T47D (cell line): ENCODE data around the gene USP24.

Experiments
- DNase-seq, 2 experiments: peaks; one replicate each; pipeline versions ENCODE4 v3.0.0 to v3.0.0-alpha.2; 2011 to 2012; ENCODE audit warnings: low read depth in 1 of 2, low spot score in 1 of 2
- JUND ChIP-seq: IDR thresholded peaks from 2 replicates; pipeline ENCODE4 v1.6.1; 2012; ENCODE audit warnings: low read depth
- in situ Hi-C: cut with HindIII; loops from 2 replicates; pipeline ENCODE4 v1.10.0; 2016; ENCODE audit warnings: low sequenced_read_pairs, low pct_unique_long_range_greater_than_20kb

The USP24 gene

DNA sequence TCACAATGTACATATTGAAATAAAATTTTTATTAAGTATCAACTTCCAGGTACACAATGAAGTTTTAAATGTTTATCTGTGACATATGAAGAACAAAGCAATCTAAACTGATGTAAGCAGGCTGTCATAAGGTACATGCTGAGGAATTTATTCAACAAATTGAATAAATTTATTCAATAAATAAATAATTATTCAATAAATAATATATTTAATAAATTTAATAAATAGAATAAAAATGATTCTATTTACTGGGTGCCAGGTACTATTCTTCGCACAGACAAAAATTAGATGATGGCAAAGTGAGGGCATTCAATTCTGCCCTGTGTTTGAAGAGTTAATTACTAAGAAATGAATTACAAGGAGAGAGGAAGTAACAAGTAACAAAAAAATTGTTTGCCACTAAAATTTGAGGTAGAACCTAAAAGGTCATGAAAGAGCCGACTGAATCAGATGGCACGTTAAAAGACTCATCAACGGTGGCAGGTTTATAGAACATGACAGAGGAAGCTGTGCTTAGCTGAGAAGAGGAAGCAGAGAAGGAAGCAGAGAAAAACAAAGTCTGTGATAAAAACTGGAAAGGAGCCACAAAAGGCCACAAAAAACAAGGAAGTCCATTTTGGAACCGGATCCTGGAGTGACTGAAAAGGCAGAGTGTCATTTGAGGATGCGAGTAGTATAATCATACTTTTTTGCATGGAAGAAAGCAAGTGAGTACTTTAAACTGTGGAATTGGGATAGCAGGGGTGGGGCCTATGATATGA, 2.2 kb upstream of the USP24 start:
- TF ChIP-seq JUND, result no peak
- DNase-seq, result peak in 1 of 2 experiments; percentile 60
- in situ Hi-C loops, result no loop called here

DNA sequence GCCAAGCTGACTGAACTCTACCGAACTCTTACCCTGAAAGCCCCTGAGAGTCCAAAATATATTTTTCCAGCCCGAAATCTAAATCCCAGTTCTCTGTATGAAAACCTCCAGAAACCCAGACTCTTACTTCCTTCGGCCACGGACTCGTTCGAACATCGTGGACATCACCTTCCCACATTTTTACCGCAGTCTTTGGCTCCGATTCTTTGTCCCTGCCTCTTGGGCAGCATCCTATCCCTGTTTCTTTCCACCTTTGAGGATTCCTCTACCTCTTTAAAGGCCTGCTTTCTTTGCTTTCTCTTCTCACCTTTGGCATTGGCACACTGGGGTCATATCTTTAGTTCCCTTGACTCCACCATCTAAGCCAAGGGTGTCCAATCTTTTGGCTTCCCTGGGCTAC, 932 bp upstream of the USP24 start:
- TF ChIP-seq JUND, result no peak
- no peak for DNase-seq
- in situ Hi-C loops, result no loop called here

DNA sequence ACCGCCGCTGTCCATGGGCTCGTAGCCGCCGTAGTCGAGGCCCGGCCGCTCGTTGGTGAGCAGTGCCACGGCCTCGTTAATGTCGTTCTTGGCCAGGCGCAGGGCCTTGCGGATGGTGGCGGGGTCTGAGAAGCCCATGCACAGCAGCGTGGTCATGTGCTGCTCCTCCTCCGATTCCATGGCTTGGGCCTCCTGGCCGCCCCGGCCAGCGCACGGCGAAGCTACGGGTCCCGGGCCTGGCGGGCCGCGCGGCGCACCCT, 300 bp downstream of the USP24 start:
- TF ChIP-seq JUND, result no peak
- in situ Hi-C loops, result no loop called here
- no peak for DNase-seq

DNA sequence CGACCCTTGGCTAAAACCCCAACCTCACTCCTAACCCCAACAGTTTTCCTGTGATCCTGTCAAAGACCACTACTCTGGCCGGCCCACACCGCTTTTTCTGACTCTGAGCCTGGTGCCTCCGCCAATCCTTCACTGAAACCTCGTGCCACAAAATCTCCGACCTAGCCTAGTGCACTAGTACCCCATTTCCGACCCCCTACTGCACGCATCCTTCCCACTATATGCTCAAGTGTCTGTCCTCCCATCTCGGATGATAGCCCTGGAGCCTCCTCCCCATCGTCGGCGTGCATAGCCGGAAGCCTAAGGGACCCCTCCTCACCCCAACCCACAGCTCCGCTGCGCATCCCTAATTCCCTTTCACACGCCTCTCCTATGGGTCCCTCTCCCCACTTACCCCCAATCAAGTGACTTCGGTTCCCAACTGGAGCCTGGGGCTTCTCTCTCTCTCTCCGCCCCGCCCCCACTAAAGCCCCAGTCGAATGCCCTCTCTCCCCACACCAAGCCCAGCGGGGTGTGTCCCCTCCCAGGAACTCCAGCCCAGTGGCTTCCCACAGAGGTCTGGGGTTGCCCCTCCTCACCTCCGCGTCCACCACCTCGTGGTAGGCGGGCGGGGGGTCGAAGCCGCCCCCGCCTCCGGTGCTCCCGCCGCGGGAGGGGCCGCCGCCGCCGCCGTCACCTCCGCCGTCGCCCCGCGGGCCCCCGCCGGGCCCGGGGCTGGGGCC, 791 bp downstream of the USP24 start:
- TF ChIP-seq JUND, result no peak
- no peak for DNase-seq
- in situ Hi-C loops, result no loop called here

DNA sequence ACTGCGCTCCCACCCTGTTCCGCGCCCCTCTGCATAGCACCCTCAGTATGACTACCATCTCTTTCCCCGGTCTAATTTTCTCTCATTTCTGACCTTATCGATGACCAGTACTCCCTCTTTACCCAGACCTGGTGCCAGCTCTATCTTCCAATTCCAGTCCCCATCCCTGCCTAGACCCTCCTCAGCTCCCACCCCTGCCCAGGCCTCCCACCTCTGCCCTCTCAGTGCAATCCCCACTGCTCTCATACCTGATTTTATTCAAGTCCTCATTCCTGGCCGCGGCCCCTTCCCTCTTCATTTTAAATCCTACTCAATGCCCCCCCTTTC, 1.3 kb downstream of the USP24 start:
- no peak for DNase-seq

DNA sequence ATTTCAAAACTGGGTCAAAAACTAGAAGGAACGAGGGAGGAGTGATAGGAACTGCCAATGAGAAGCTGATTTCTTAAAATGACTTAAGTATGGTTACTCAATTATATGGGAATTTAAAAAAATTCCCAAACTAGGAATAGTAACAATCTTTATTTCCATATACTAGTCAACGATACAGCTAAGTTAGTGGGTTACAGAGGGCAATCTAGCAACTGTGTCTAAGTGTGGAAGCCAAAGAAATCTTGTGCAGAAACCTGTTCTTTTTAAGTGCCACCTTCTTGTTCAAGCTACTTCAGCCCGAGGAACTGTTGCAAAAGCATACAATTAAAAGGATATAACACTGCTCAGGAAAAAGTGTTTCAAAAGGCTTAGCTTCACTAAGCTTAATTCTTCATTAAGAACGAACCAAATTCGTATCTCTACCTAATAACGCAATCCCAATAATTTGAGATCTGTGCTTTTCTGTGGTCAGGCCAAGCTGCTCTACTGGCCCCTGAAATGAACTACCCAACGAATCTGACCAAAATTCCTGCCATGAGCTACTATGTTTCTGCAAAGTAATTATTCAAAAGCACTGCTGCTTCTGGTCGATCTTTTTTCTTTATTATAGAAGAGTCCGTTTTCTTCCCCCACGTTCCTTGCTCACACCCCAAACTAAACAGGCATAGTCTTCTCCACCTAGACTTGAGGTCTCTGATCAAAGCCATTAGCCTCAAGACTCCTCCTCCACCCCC, 1.8 kb downstream of the USP24 start:
- in situ Hi-C loops, result no loop called here
- no peak for DNase-seq
- TF ChIP-seq JUND, result no peak

More for the DNA sequence above, 1.3 kb downstream of the USP24 start:
- no peak for TF ChIP-seq JUND
- in situ Hi-C loops, result no loop called here

DNA sequence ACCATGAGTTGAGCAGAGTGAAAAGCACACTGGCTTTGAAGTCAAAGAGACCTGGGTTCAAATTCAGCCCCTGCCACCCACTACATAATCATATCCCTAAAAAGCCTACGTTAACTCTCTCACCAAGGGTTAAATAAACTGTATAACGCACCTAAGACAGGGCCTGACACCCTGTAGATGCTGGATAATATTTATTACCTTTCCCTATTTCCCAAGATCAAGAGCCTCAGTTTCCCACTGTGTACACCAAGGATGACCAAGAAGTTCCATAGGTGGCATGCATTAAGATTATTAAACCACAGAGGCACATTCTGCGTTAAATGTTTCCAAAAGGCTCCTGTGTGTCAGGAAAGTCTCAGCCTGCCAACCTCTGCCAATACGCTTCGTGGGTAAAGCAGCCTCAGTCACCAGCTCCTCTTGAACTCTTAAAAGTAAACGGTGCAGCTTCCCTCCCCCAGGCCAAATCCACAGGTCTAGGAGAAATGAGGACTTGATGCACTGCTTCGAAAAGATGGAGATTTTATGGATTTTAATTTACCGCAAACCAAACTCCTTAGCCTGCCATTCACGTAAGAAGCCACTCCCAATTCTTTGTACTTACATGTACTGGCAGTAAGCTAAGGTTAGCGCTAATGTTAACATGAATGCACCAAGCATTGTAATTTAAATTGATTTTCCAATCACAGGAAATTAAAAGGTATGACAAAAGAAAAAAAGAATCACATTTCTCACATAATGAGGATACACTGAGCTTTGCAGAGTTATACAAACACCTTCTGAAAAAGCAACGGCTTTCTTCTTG, 2.6 kb downstream of the USP24 start:
- TF ChIP-seq JUND, result no peak
- DNase-seq, result peak in 1 of 2 experiments; percentile 23
- in situ Hi-C loops, result no loop called here

DNA sequence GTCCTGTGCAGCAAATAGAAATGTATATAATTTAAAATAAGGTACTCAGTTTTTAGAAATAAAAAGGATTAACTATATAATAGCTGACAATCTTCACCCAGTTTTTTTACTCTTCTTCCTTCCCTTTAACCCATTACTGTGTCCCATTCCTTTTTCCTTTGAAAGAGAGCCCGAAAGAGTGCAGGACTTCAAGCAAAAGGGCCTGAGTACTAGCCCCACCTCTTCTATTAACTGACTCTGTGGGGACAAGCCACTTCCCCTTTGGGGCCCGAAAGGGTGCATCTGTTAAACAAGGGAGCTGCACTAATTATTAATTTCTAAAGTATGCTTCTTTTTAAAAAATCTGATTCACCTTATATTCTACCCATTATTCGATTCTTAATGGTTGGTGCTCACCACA, 3.3 kb downstream of the USP24 start:
- DNase-seq, result no peak
- in situ Hi-C loops, result no loop called here
- no peak for TF ChIP-seq JUND

DNA sequence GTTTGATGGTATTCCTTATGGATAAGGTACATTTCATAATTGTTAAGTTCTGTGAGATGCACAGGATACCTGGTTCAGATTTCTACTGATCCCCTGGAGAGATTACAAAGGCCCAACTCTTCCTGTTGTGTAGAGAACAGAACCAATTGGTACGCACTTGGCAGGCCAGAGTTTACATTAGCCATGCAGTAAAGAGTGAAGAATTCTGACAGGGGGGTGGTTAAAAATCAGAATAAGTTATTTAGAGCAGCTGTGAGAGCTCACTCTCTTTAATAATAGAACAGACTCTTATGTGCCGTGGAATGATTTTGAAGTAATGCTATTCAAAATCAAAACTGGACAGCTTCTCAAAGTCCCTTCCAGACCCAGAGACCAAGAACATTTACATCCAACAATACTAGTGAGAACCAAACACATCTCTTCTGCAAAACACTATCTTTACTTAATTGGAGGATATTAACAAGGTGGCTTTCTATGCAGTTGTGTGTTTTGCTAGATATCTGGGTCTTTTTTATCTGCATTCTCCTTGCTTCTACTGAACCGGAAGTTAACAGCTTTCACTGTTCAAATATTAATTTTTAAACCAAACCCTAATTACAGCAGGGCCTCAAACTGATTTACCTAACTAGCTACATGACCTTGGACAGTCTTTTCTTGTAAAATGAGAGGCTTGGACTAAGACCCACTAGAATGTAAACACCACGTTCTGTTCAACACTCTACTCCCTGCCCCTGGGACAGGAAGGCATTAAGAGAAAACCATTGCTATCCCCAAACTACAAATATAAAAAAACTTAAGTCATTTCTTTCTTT, 4.0 kb downstream of the USP24 start:
- in situ Hi-C loops, result no loop called here
- DNase-seq, result no peak

DNA sequence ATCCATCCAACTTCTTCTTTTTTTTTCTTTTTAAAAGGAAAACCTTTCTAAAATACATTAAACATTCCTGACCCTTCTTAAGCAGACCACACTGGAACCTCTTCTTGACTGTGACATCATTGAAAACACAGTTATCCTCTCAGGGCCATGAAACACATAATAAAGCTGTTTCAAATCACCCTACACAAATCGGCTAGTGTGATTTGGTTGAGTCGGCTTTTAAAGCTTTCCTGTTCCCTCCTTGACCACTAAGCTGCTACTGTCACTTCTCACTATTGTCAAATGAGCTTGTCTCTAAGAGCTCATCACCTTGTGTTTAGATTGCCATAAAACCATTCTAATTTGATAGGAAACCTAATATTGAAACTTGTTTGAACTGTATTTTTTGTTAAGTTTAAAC, 5.9 kb downstream of the USP24 start:
- no peak for DNase-seq

More for the DNA sequence above, 4.0 kb downstream of the USP24 start:
- no peak for TF ChIP-seq JUND

DNA sequence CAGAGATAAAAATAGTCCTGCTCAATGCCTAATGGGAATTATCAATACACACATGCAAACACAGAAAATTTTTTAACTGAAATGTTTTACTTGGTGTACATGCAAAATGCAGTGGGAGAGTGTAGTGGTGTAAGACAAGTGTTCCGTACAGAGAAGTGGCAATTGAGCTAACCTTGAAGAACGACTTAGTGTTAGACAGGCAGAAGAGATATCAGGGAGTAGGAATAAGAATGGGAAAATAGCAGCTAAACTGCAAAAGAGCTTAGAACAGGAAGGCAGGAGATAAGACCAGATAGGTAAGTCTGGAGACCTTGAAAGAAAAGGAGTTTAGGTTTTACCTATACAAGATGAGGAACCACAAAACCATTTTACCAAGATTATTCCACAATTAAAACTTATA, 9.0 kb downstream of the USP24 start:
- in situ Hi-C loops, result no loop called here
- no peak for DNase-seq

More for the DNA sequence above, 5.9 kb downstream of the USP24 start:
- in situ Hi-C loops, result no loop called here
- TF ChIP-seq JUND, result no peak

DNA sequence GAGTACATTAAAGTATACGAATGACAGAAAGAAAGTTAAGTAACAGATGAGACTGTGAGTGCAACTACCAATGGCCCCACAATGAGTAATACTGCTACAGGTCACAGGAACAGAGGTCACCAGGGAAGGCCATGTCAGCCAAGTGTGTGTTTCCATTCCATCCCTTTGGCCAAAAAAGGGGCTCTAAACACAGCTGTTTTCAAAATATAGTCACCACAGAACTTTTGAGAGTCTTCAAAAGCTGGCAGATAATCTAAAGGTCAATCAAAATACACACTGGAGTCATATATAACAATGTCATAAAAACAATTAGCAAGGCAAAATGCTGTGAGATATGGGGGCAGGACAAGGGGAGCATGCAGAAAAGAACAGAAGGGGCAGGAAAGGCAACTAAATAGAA, 10.2 kb downstream of the USP24 start:
- in situ Hi-C loops, result no loop called here
- DNase-seq, result no peak
- TF ChIP-seq JUND, result no peak

More for the DNA sequence above, 9.0 kb downstream of the USP24 start:
- no peak for TF ChIP-seq JUND
